Activated CD4-positive, alpha-beta T cell treated with anti-CD3 and anti-CD28 coated beads for 24 hours (primary cell): ENCODE data around the gene GARIN6.
"Not testable (repeated sequence)": the region's sequence is repeated elsewhere in the genome, so short reads cannot be mapped to it uniquely, and the experiment has no call there.

Experiments
- DNase-seq, 2 donors: peaks; one replicate each; pipeline ENCODE4 v3.0.0-alpha.2; 2020; ENCODE audit warnings: low read depth in 2 of 2

GARIN6 gene

GRCh38 chr12:99647453-99647852 lies at the start of gene GARIN6:
TSS of gene GARIN6 (plus strand) at chr12:99647753. CDS start at chr12:99648175, 422 bp downstream.
- DNase-seq: no peak

GRCh38 chr12:99598785-99599184 lies 48.8 kb upstream of the GARIN6 start:
- no peak for DNase-seq

GRCh38 chr12:99600388-99600787 lies 47.2 kb upstream of the GARIN6 start:
- no peak for DNase-seq

- DNase-seq: no peak
These were observed 37.9 kb upstream of the GARIN6 start for GRCh38 chr12:99609455-99610181.

GRCh38 chr12:99611117-99611516 lies 36.4 kb upstream of the GARIN6 start:
- no peak for DNase-seq

- DNase-seq: no peak
These were observed 36.0 kb upstream of the GARIN6 start for GRCh38 chr12:99611599-99611998.

GRCh38 chr12:99618657-99619056 lies 28.9 kb upstream of the GARIN6 start:
- no peak for DNase-seq

GRCh38 chr12:99619389-99620158 lies 28.0 kb upstream of the GARIN6 start:
- no peak for DNase-seq

- no peak for DNase-seq
These were observed 27.4 kb upstream of the GARIN6 start for GRCh38 chr12:99620159-99620479.

- DNase-seq: not testable (repeated sequence)
These were observed 23.0 kb upstream of the GARIN6 start for GRCh38 chr12:99624591-99624990.

- no peak for DNase-seq
These were observed 20.1 kb upstream of the GARIN6 start for GRCh38 chr12:99627459-99627858.

GRCh38 chr12:99644629-99645028 lies 2.9 kb upstream of the GARIN6 start:
- no peak for DNase-seq

- no peak for DNase-seq
These were observed 630 bp downstream of the GARIN6 start for GRCh38 chr12:99648183-99648582.

- no peak for DNase-seq
These were observed 2.0 kb downstream of the GARIN6 start for GRCh38 chr12:99649551-99649950.

GRCh38 chr12:99658671-99659349 lies 11.3 kb downstream of the GARIN6 start:
- DNase-seq: no peak

- DNase-seq: no peak
These were observed 23.1 kb downstream of the GARIN6 start for GRCh38 chr12:99670635-99671034.

- no peak for DNase-seq
These were observed 32.7 kb downstream of the GARIN6 start for GRCh38 chr12:99680276-99680675.

- DNase-seq: no peak
These were observed 38.6 kb downstream of the GARIN6 start for GRCh38 chr12:99686142-99686541.

GRCh38 chr12:99695050-99695449 lies 47.5 kb downstream of the GARIN6 start:
- no peak for DNase-seq
